Body of pancreas (tissue), 4 donors: ENCODE data around the gene PHTF2. TPM values are rescaled to one million over a fixed set of nuclear protein-coding genes. Genes with fewer than 3 reads are reported as not detected.

ENCODE experiments used
- ATAC-seq: fragments of 150-250 bp; one replicate; pipeline ENCODE4 v1.9.1; 2016
- DNase-seq, 4 donors: peaks; one replicate each; pipeline ENCODE4 v3.0.0-alpha.2; 2019
- H3K27ac ChIP-seq, 4 donors: fragments of 200-600 bp; sonication (generic); 1 replicate in 3 of 4; 2 replicates in 1 of 4; pipeline versions ENCODE4 v1.5.1 to v1.6.1; 2016 to 2019; ENCODE audit warnings: mild to moderate bottlenecking in 1 of 4, mixed read lengths in 1 of 4, moderate library complexity in 1 of 4
- H3K27me3 ChIP-seq, 2 donors: fragments of 200-600 bp; sonication (generic); one replicate each; pipeline ENCODE4 v1.6.0; 2016; ENCODE audit warnings: mild to moderate bottlenecking in 1 of 2
- H3K36me3 ChIP-seq, 2 donors: fragments of 200-600 bp; sonication (generic); replicated peaks in 1 of 2; 2 replicates each; pipeline ENCODE4 v1.5.1; 2016; ENCODE audit warnings: low read depth in 2 of 2; ENCODE audit not compliant: insufficient read depth in 1 of 2
- H3K4me1 ChIP-seq: fragments of 200-600 bp; sonication (generic); one replicate; pipeline ENCODE4 v1.6.0; 2016
- H3K4me3 ChIP-seq, 2 donors: fragments of 200-600 bp; sonication (generic); 1 replicate in 1 of 2; 2 replicates in 1 of 2; pipeline ENCODE4 v1.5.1; 2016 to 2019
- H3K9me3 ChIP-seq, 3 donors: fragments of 200-600 bp; sonication (generic); 1 replicate in 2 of 3; 2 replicates in 1 of 3; pipeline ENCODE4 v1.5.1; 2016
- POLR2A ChIP-seq, 3 donors: fragments of 450-650 bp; IDR thresholded peaks; one replicate each; pipeline ENCODE4 v1.6.1; 2016; ENCODE audit warnings: antibody characterized with exemption in 3 of 3, mild to moderate bottlenecking in 2 of 3
- WGBS, 2 donors: methylation state at CpG; one replicate each; pipeline ENCODE4 v1.1.5; 2017; 5-methylcytosine and 5-hydroxymethylcytosine counted together
- intact Hi-C: fragments of 100-400 bp; cut with DNase I; formaldehyde crosslinking; loops from one replicate; pipeline ENCODE4 v1.15.1; 2023
- total RNA-seq, 2 donors: library from RNA; depleted of rRNA; stranded (reverse); fragments of >200 nt; gene quantifications; one replicate each; pipeline ENCODE4 v1.1.0, GENCODE V29; 2016
- TF ChIP-seq, protein P1 (sequence below), 7 experiments: fragments of 450-650 bp in 4 of 7; fragments of 200-600 bp in 3 of 7; sonication (generic) in 3 of 7; IDR thresholded peaks; one replicate each; pipeline ENCODE4 v1.5.1; 2016 to 2019; ENCODE audit warnings: antibody characterized with exemption in 7 of 7

PHTF2 gene
- total RNA-seq, 2 donors from 2014 or later: 7.9 to 9.6 TPM

DNA sequence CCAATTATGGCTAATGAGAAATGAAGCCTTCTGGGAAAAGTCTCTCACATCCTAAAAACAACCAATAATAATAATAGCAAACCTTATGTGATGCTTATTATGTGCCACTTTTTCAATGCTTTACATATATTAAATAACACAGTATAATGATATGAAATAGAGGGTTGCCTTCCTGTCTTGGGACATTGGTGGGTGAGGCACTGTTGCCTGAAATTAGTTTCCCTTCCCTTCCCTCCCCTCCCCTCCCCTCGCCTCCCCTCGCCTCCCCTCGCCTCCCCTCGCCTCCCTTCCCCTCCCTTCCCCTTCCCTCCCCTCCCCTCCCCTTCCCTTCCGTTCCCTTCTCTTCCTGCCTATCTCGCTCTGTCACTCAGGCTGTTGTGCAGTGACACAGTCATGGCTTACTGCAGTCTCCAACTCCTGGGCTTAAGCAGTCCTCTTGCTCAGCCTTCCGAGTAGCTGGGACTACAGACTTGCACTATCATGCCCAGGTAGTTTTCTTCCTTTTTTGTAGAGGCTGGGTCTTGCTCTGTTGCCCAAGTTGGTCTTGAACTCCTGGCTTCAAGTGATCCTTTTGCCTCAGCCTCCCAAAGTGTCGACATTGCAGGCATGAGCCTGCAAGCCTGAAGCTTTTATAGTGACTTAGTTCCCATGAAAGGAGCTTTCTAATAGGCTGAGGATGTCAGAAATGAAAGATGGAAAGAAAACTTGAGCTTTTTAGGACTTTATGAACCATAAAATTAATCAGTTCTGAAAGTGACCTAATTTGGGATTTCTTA is 47.9 kb downstream of the PHTF2 start:
- TF ChIP-seq POLR2A (IDR thresholded peaks at IDR 0.05): no peak
- Histone ChIP-seq H3K4me3 (no peak overlapping the region), H3K27me3 (no peaks in the 10 kb centered on the region), H3K27ac (no peak overlapping the region), H3K4me1 (no peaks in the 10 kb centered on the region), H3K36me3 (no peaks in the 10 kb centered on the region), H3K9me3 (no peaks in the 10 kb centered on the region)
- ATAC-seq: no peak
- DNase-seq: no peak
- intact Hi-C loops: no loop called here
- 84 to 94% methylated on average over 7 to 8 of the region's 8 CpGs for WGBS, 2 donors

DNA sequence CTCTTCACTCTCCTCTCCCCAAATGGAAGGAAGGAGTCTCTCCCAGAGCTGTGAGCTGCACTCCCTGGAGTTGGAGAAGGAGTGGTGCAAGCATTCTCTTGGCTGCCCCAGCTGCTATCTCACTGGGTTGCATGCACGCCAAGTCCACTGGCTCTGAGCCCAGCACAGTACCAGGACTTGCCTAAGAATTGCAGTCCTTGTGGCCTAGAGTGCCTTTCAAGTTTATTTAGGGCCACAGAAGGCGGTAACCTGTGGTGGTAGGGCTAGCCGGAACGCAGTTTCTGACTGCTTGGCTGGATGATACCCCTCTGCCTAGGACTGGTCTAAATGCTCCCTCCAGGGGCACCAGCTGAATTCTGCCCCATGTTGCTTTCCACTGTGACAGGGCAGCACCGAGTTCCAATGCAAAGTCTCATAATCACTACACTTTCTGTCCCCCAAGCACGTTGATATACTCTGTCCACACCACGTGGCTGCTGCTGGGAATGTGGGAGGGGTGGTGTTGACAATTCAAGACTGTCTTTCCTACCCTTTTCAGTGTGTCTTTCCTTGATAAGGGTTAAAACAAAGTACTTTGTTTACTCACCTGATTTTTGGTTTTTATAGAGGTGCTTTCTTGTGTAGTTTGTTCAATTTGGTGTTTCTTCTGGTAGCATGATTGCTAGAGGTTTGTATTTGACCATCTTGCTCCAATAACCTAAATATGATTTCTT is 57.0 kb downstream of the PHTF2 start:
- Histone ChIP-seq H3K9me3 (peaks cover 0 to 5% (median 0%) of the 10 kb centered on the region in 3 donors), H3K27me3 (no peaks in the 10 kb centered on the region), H3K27ac (no peak overlapping the region), H3K4me1 (no peaks in the 10 kb centered on the region), H3K36me3 (no peaks in the 10 kb centered on the region), H3K4me3 (no peak overlapping the region)
- TF ChIP-seq, protein P1, sequence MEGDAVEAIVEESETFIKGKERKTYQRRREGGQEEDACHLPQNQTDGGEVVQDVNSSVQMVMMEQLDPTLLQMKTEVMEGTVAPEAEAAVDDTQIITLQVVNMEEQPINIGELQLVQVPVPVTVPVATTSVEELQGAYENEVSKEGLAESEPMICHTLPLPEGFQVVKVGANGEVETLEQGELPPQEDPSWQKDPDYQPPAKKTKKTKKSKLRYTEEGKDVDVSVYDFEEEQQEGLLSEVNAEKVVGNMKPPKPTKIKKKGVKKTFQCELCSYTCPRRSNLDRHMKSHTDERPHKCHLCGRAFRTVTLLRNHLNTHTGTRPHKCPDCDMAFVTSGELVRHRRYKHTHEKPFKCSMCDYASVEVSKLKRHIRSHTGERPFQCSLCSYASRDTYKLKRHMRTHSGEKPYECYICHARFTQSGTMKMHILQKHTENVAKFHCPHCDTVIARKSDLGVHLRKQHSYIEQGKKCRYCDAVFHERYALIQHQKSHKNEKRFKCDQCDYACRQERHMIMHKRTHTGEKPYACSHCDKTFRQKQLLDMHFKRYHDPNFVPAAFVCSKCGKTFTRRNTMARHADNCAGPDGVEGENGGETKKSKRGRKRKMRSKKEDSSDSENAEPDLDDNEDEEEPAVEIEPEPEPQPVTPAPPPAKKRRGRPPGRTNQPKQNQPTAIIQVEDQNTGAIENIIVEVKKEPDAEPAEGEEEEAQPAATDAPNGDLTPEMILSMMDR (IDR thresholded peaks at IDR 0.05): no peak
- intact Hi-C loops: no loop called here
- peak; percentile 16 to 54 (median 30) for DNase-seq
- no peak for ATAC-seq
- WGBS, 2 donors: 60 to 93% methylated on average over 6 to 7 of the region's 7 CpGs

DNA sequence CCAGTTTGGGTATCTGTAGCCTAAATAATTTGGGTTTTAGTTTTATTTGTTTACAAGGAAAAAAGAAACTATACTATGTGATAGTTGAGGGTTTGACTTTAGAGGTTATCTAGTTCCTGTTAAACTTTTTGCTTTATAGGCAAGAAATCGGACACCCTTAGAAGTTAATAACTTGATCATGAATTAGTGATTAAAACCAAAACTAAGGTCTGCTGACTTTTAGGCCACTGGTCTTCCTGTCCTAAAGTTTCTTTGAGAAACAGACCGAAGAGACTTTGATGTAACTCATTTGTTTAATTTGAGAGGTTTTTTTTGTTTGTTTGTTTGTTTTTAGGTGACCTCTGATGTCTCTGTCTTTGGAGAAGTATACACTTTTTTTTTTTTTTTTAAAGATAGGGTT is 59.7 kb downstream of the PHTF2 start:
- WGBS, 2 donors: 83 to 84% methylated on average over 2 of the region's 2 CpGs
- no peaks in the 10 kb centered on the region for H3K27me3 ChIP-seq
- H3K27ac ChIP-seq: no peak overlapping the region
- intact Hi-C loops: no loop called here
- no peak for TF ChIP-seq POLR2A (IDR thresholded peaks at IDR 0.05)
- TF ChIP-seq, protein P1 (IDR thresholded peaks at IDR 0.05): no peak
- no peak overlapping the region for H3K4me3 ChIP-seq
- peaks cover 0 to 5% (median 0%) of the 10 kb centered on the region in 3 donors for H3K9me3 ChIP-seq
- no peaks in the 10 kb centered on the region for H3K4me1 ChIP-seq
- H3K36me3 ChIP-seq: no peaks in the 10 kb centered on the region
- ATAC-seq (no peak), DNase-seq (no peak)

DNA sequence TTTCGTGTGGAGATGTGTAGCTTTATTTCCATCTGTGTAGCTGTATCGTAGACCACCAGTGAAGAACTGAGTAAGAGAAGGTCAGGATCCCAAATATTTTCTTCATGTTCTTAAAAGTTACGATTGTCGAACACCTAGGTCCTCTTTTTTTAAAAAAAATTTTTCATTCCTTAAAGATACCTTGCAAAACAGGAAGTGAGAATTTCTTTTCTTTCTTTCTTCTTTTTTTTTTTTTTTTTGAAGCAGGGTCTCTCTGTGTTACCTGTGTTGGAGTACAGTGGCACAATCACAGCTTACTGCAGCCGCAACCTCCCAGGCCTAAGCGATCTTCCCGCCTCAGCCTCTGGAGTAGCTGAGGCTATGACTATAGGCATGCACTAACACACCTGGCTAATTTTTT is 60.8 kb downstream of the PHTF2 start:
- no peak overlapping the region for H3K4me3 ChIP-seq
- peaks cover 0 to 5% (median 0%) of the 10 kb centered on the region in 3 donors for H3K9me3 ChIP-seq
- H3K4me1 ChIP-seq: peaks cover 5% of the 10 kb centered on the region
- DNase-seq (no peak), ATAC-seq (no peak)
- WGBS, 2 donors: 91 to 95% methylated on average over 7 of the region's 7 CpGs
- no peak overlapping the region for H3K27ac ChIP-seq
- H3K36me3 ChIP-seq: no peaks in the 10 kb centered on the region
- no peak for TF ChIP-seq POLR2A (IDR thresholded peaks at IDR 0.05)
- TF ChIP-seq, protein P1 (IDR thresholded peaks at IDR 0.05): no peak
- intact Hi-C loops: no loop called here
- no peaks in the 10 kb centered on the region for H3K27me3 ChIP-seq

DNA sequence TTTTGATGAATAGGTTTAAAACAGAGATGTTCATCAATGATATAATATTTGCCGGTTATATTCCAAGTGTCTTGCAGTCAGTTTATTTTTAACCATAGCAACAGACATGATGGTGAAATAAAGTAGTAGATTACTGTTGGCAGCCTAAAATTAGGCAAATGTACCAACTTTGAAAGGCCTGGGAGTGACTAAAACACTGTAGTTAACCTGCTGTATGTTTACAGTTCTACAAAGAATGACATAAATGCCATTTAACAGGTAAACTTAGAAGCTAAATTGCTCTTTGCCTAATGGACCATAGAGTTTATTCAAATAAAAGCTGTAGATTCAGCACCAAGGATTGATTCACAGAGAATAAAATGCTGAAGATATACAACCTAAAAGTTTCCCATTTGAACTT is 64.1 kb downstream of the PHTF2 start:
- ATAC-seq: no peak
- no peak for DNase-seq
- H3K4me3 ChIP-seq: no peak overlapping the region
- no peaks in the 10 kb centered on the region for H3K27me3 ChIP-seq
- H3K9me3 ChIP-seq: no peaks in the 10 kb centered on the region
- WGBS, 2 donors: 61 to 68% methylated on average over 1 of the region's 1 CpG
- peaks cover 27% of the 10 kb centered on the region for H3K4me1 ChIP-seq
- intact Hi-C loops: no loop called here
- TF ChIP-seq, protein P1 (IDR thresholded peaks at IDR 0.05): no peak
- TF ChIP-seq POLR2A (IDR thresholded peaks at IDR 0.05): no peak
- no peak overlapping the region for H3K27ac ChIP-seq
- H3K36me3 ChIP-seq: no peaks in the 10 kb centered on the region
